Retinal pigment epithelial cell (primary cell): ENCODE data around the gene CD8B.

Experiments
- DNase-seq: peaks from one replicate; pipeline ENCODE4 v3.0.0-alpha.2; 2010; ENCODE audit warnings: low read depth
- H3K4me3 ChIP-seq: 2 replicates; pipeline ENCODE4 v1.5.1; 2011; ENCODE audit warnings: mild to moderate bottlenecking, low read length, control low read depth, moderate library complexity
- CTCF ChIP-seq: conservative IDR thresholded peaks from 2 replicates; pipeline ENCODE4 v1.5.1; 2011; ENCODE audit warnings: low read depth, low read length, control low read depth, inconsistent platforms

Gene CD8B

DNA sequence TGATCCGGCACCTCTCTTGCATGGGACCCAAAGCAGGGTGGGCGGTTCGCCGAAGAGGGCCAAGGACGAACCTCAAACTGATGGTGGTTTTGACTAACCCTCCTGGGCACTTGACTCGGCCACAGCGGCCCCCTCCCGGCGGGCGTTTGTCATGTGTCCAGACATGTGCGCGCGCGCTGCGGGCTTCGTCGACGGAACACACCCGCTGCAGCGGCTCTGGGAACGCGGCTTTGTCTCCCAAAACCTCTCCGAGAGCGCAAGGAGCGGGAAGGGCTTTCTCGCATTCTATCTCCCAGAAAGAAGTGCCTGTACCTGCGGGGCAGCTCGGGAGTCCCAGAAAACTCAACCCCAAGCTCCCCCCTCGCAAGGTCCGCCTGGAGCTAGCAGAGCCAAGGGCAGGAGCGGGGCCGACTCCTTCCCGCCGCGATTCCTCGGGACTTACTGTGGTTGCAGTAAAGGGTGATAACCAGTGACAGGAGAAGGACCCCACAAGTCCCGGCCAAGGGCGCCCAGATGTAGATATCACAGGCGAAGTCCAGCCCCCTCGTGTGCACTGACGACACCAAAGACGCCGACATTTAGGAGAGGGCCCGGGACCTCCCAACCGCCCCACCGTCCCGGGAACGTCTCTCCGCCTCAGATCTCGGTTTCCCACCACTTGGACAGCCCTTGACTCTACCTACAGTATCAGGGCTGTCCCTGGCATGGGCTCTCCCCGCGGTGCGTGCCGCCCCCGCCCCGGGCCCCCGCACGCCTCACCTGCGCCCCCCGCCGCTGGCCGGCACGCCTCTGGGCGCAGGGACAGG lies 72.6 kb downstream of the CD8B start:
- DNase-seq: no peak
- H3K4me3 ChIP-seq: no peak overlapping the region
- no peak for TF ChIP-seq CTCF

- no peak overlapping the region for H3K4me3 ChIP-seq
- TF ChIP-seq CTCF: no peak
- DNase-seq: no peak
Measured at GRCh38 chr2:86788165-86788564, 73.5 kb downstream of the CD8B start.

DNA sequence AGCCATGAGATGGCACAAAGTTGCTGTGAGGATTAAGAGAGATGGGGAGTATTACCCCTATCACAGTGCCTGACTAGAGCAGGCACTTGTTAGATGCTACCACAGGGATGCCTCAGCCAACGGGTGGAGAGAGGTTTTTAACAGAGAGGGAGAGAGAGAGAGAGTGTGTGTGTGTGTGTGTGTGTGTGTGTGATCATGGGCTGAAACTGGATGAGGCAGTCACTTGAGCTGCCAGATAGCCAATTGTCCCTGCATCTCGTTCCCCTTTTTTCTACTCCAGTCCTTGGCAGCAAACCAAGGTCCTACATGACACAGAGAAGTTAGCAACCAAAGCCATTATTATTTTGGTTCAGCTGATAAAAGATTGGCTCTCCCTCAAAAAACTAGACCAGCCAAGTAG lies 74.0 kb downstream of the CD8B start:
- no peak overlapping the region for H3K4me3 ChIP-seq
- no peak for DNase-seq
- TF ChIP-seq CTCF: no peak

GRCh38 chr2:86786001-86786536 lies 75.6 kb downstream of the CD8B start:
- H3K4me3 ChIP-seq: no peak overlapping the region
- TF ChIP-seq CTCF: no peak
- DNase-seq: no peak

DNA sequence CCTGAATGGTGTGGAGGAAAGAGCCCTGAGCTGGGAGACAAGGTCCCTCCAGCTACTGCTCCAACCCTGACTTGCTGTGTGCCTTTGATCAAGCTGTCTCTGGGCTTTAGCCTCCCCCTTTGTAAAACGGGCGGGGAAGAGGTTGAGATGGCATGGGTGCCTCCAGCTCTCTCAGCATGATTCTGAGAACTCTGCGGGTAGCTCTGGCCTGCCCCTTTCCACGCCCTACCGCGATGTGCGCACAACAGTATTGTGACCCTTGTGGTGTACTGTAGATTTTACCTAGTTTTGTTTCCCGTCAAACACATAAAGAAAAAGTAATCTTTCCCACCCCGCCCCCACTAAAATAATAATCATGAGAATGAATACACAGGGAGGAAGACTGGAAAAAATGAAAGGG lies 76.2 kb downstream of the CD8B start:
- DNase-seq: no peak
- no peak for TF ChIP-seq CTCF

DNA sequence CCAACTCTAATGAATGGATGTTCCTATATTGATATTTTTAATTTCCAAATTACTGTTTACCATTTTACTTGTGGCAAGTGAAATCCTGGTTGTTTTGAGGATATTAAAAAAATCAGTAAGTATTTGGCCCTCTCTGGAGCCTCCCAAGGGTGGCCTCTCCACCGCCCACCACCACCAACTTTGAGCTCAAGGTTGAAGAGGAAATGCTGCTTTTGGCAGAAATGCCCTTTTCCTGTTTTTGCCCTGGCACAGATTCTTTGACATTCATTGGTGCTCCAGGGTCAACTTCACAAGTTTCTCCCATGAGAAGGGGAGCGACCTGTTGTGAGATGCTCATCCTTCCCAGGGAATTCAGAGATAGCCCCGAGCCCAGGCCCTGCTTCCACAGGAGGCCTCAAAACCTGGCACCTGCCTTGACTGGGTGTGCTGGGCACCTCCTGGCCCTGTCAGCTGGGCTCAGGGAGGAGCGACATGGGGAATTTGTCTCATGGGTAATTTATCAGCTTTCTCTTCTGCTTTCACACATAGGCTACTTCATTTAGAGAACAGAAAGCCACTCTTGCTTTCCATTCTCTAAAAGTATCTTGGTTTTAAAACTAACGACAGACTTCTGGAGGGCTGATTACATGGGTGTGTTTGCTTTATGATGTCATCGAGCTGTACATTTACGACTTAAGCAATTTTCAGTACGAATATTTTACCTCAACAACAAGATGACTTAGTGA lies 77.9 kb downstream of the CD8B start:
- no peak for DNase-seq
- no peak for TF ChIP-seq CTCF
- H3K4me3 ChIP-seq: no peak overlapping the region

More for the DNA sequence above, 76.2 kb downstream of the CD8B start:
- no peak overlapping the region for H3K4me3 ChIP-seq
